K562 (cell line): Measurements from ENCODE around the gene ATP10B. TPM values are rescaled to one million over a fixed set of nuclear protein-coding genes. Genes with fewer than 3 reads are reported as not detected.

ENCODE experiments used
- ATAC-seq: fragments of 200-7000 bp; cut with Tn5 transposase; 3 replicates; pipeline ENCODE4 v1.9.1; 2020; ENCODE audit warnings: moderate library complexity
- BruUV-seq: library from RNA; stranded (reverse); fragments of 400-500 nt; replicated peaks from 2 replicates; lab custom pipeline; 2021; lab: Mats Ljungman, UMichigan
- CTCF ChIA-PET: fragments of 300-600 bp; formaldehyde crosslinking; extraction: SDS; loops from one replicate; lab custom pipeline; 2021; ENCODE audit warnings: low intra/inter-chr PET ratio; lab: Yijun Ruan, JAX
- POLR2A ChIA-PET: fragments of 300-600, 350-650 bp; sonication (Branson Sonifier 250); formaldehyde crosslinking; extraction: SDS; loops from one replicate; lab custom pipeline; 2021; ENCODE audit warnings: antibody characterized with exemption, inconsistent platforms; lab: Yijun Ruan, JAX
- DNase-seq, 4 experiments: peaks; one replicate each; pipeline versions ENCODE4 v3.0.0 to v3.0.0-alpha.2; 2011 to 2018; ENCODE audit warnings: low spot score in 3 of 4, mixed read lengths in 3 of 4; ENCODE audit errors: extremely low read depth in 1 of 4
- FAIRE-seq: peaks from 2 replicates; lab custom pipeline; 2011; peaks lifted over from hg19 to GRCh38; lab: Jason Lieb, UNC
- H2AFZ ChIP-seq: 2 replicates; pipeline ENCODE4 v1.6.0; 2011; ENCODE audit warnings: low read depth, low read length, control low read depth, inconsistent platforms
- H3K27ac ChIP-seq: fragments of 200-600 bp; 3 replicates; pipeline ENCODE4 v1.8.0; 2011; ENCODE audit warnings: low read depth, mild to moderate bottlenecking, control low read depth, inconsistent platforms, low read length, moderate library complexity, mixed read lengths; ENCODE audit errors: extremely low read depth
- H3K27me3 ChIP-seq, 2 experiments: fragments of 300-600 bp in 1 of 2; 2 replicates in 1 of 2; 3 replicates in 1 of 2; pipeline versions ENCODE4 v1.6.0 to v1.8.0; 2011; ENCODE audit warnings: inconsistent platforms in 2 of 2, low read length in 2 of 2, mild to moderate bottlenecking in 1 of 2, mixed read lengths in 1 of 2, moderate library complexity in 1 of 2; ENCODE audit not compliant: control insufficient read depth in 2 of 2, insufficient read depth in 2 of 2
- H3K36me3 ChIP-seq: fragments of 300-600 bp; 3 replicates; pipeline ENCODE4 v1.8.0; 2011; ENCODE audit warnings: mild to moderate bottlenecking, low read length, inconsistent platforms; ENCODE audit not compliant: control insufficient read depth, insufficient read depth
- H3K4me1 ChIP-seq, 2 experiments: fragments of 200-600 bp in 1 of 2; replicated peaks in 1 of 2; 2 replicates in 1 of 2; 3 replicates in 1 of 2; pipeline versions ENCODE4 v1.5.1 to v1.8.0; 2011; ENCODE audit warnings: inconsistent platforms in 2 of 2, low read length in 2 of 2, mild to moderate bottlenecking in 1 of 2, mixed read lengths in 1 of 2, moderate library complexity in 1 of 2; ENCODE audit not compliant: control insufficient read depth in 2 of 2, insufficient read depth in 2 of 2
- H3K4me2 ChIP-seq: 2 replicates; pipeline ENCODE4 v1.6.1; 2011; ENCODE audit warnings: low read length, control low read depth, inconsistent platforms, mixed read lengths; ENCODE audit not compliant: insufficient read depth
- H3K4me3 ChIP-seq: fragments of 200-600 bp; sonication (generic), shearing (Covaris generic); 2 replicates; pipeline ENCODE4 v1.5.1; 2016; ENCODE audit warnings: control low read depth, inconsistent platforms
- H3K79me2 ChIP-seq: fragments of 200-600 bp; 3 replicates; pipeline ENCODE4 v1.8.0; 2011; ENCODE audit warnings: low read length, inconsistent platforms; ENCODE audit not compliant: control insufficient read depth, insufficient read depth
- H3K9ac ChIP-seq, 2 experiments: 2 replicates each; pipeline versions ENCODE4 v1.6.0 to v1.6.1; 2011; ENCODE audit warnings: low read depth in 2 of 2, low read length in 2 of 2, control low read depth in 1 of 2, inconsistent platforms in 1 of 2, mild to moderate bottlenecking in 1 of 2, mixed read lengths in 1 of 2; ENCODE audit not compliant: insufficient read depth in 1 of 2
- H3K9me1 ChIP-seq: one replicate; pipeline ENCODE4 v1.6.0; 2011; ENCODE audit warnings: inconsistent platforms, mild to moderate bottlenecking, low read length, moderate library complexity; ENCODE audit not compliant: control insufficient read depth, insufficient read depth
- H3K9me3 ChIP-seq: replicated peaks from 2 replicates; pipeline ENCODE4 v1.5.1; 2011; ENCODE audit warnings: low read depth, low read length, inconsistent platforms; ENCODE audit not compliant: control insufficient read depth, insufficient read depth
- H4K20me1 ChIP-seq: replicated peaks from 2 replicates; pipeline ENCODE4 v1.6.1; 2011; ENCODE audit warnings: low read length, inconsistent platforms, mixed read lengths; ENCODE audit not compliant: control insufficient read depth, insufficient read depth
- ADNP ChIP-seq: fragments of 200-800 bp; sonication (Bioruptor generic); IDR thresholded peaks from 2 replicates; pipeline ENCODE4 v1.6.1; 2016; ENCODE audit warnings: missing genetic modification characterization, missing compliant biosample characterization
- ETV6 ChIP-seq, 3 experiments: fragments of 150-350 bp in 1 of 3; sonication (generic) in 1 of 3; formaldehyde crosslinking in 1 of 3; IDR thresholded peaks; 2 replicates each; pipeline versions ENCODE4 v1.6.1 to v1.8.0; 2014 to 2022; ENCODE audit warnings: borderline replicate concordance in 2 of 3, low read depth in 2 of 3, antibody characterized with exemption in 1 of 3, low read length in 1 of 3, mild to moderate bottlenecking in 1 of 3, missing genetic modification reagents in 1 of 3
- KAT8 ChIP-seq: fragments of 450-650 bp; IDR thresholded peaks from 2 replicates; pipeline ENCODE4 v1.6.1; 2016; ENCODE audit warnings: low read depth, mild to moderate bottlenecking
- MYC ChIP-seq, 2 experiments: fragments of 250-450 bp in 1 of 2; sonication (Bioruptor Pico) in 1 of 2; IDR thresholded peaks; 2 replicates each; pipeline versions ENCODE4 v1.5.1 to v1.6.1; 2012 to 2021; ENCODE audit warnings: low read depth in 2 of 2, borderline replicate concordance in 1 of 2, improper control_type of control experiment in 1 of 2, low read length in 1 of 2, mild to moderate bottlenecking in 1 of 2, moderate library complexity in 1 of 2
- WGBS: fragments of 100-300 bp; shearing (Covaris generic); methylation state at CpG from one replicate; pipeline ENCODE4 v1.1.6; 2016; ENCODE audit warnings: low coverage, mixed read lengths; ENCODE audit not compliant: insufficient coverage; ENCODE audit errors: missing lambda C conversion rate; 5-methylcytosine and 5-hydroxymethylcytosine counted together
- in situ Hi-C: fragments of 300-500 bp; cut with MboI; formaldehyde crosslinking; loops from 4 replicates; pipeline ENCODE4 v1.15.0; 2018; ENCODE audit warnings: inconsistent platforms, mixed read lengths
- intact Hi-C: fragments of 100-400 bp; cut with micrococcal nuclease; formaldehyde crosslinking; loops from 2 replicates; pipeline ENCODE4 v1.14.2; 2022
- polyA plus RNA-seq, 8 experiments: library from polyadenylated mRNA; depleted of rRNA in 4 of 8; stranded (reverse) in 5 of 8; unstranded in 3 of 8; fragments of >200 nt; fragmentation: Nextera tagmentation in 2 of 8; fragmentation: Illumina TruSeq in 1 of 8; extraction: Ambion mirVana in 2 of 8; extraction: Trizol in 1 of 8; gene quantifications; 2 replicates each; pipeline versions ENCODE4 v1.2.1 to v1.2.3, GENCODE V29; 2011 to 2014; ENCODE audit warnings: inconsistent platforms in 1 of 8, missing spikeins in 1 of 8
- total RNA-seq, 7 experiments: library from RNA; depleted of rRNA in 6 of 7; stranded (reverse); fragments of >200 nt in 6 of 7; fragmentation: Illumina TruSeq in 2 of 7; extraction: Trizol in 2 of 7; gene quantifications; 2 replicates each; pipeline versions ENCODE4 v1.2.1 to v1.2.3, GENCODE V29; 2011 to 2021; ENCODE audit warnings: low replicate concordance in 1 of 7
- TF ChIP-seq, protein P1 (sequence below): sonication (generic); formaldehyde crosslinking; IDR thresholded peaks from 2 replicates; pipeline ENCODE4 v1.8.0; 2022; ENCODE audit warnings: mild to moderate bottlenecking, missing genetic modification reagents

Gene ATP10B
- total and polyA plus RNA-seq, 9 of the 15 experiments (the other 6 are each of a cell fraction or from before 2014, with no cell fraction given): 0.04 TPM; not detected in 8

DNA sequence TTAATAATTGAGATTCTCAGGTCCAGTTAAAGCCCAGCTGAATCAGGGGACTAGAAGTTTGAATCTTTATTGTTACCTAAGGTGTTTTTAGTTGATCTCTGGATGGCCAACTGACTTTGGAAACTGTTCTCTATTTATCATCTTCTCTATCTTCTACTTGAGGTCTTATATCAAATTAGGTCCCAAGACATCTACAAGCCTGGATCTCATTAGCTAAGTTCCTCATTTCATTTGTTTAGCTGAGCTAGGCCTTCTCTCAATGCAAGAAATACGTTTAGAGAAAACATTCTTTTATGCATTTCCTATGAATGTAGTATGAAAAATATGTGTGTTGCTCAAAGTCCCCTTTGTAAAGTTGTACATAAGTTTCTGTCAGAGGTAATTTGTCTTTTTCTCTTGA is 233.7 kb downstream of the ATP10B start:
- no peak overlapping the region for H3K27ac ChIP-seq
- TF ChIP-seq KAT8 (no peak), ETV6 (IDR thresholded peaks at IDR 0.05; ENCODE audit: borderline replicate concordance in 1 of 2, low read depth in 2 of 2, low read length in 1 of 2) (no peak), ETV6 (CRISPR knock-in tag; IDR thresholded peaks at IDR 0.05; ENCODE audit: borderline replicate concordance) (no peak), ADNP (tag) (no peak), MYC (IDR thresholded peaks at IDR 0.05; ENCODE audit: low read depth, low read length) (no peak), MYC (CRISPR knock-in tag; IDR thresholded peaks at IDR 0.05; ENCODE audit: borderline replicate concordance, low read depth) (no peak)
- TF ChIP-seq, protein P1, sequence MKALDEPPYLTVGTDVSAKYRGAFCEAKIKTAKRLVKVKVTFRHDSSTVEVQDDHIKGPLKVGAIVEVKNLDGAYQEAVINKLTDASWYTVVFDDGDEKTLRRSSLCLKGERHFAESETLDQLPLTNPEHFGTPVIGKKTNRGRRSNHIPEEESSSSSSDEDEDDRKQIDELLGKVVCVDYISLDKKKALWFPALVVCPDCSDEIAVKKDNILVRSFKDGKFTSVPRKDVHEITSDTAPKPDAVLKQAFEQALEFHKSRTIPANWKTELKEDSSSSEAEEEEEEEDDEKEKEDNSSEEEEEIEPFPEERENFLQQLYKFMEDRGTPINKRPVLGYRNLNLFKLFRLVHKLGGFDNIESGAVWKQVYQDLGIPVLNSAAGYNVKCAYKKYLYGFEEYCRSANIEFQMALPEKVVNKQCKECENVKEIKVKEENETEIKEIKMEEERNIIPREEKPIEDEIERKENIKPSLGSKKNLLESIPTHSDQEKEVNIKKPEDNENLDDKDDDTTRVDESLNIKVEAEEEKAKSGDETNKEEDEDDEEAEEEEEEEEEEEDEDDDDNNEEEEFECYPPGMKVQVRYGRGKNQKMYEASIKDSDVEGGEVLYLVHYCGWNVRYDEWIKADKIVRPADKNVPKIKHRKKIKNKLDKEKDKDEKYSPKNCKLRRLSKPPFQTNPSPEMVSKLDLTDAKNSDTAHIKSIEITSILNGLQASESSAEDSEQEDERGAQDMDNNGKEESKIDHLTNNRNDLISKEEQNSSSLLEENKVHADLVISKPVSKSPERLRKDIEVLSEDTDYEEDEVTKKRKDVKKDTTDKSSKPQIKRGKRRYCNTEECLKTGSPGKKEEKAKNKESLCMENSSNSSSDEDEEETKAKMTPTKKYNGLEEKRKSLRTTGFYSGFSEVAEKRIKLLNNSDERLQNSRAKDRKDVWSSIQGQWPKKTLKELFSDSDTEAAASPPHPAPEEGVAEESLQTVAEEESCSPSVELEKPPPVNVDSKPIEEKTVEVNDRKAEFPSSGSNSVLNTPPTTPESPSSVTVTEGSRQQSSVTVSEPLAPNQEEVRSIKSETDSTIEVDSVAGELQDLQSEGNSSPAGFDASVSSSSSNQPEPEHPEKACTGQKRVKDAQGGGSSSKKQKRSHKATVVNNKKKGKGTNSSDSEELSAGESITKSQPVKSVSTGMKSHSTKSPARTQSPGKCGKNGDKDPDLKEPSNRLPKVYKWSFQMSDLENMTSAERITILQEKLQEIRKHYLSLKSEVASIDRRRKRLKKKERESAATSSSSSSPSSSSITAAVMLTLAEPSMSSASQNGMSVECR (CRISPR knock-in tag): no peak
- no peaks in the 10 kb centered on the region for H4K20me1 ChIP-seq
- FAIRE-seq (no peak), ATAC-seq (no peak), DNase-seq (no peak)
- H3K4me1 ChIP-seq: no peaks in the 10 kb centered on the region
- H3K36me3 ChIP-seq: no peaks in the 10 kb centered on the region
- BruUV-seq: no TSS peak
- no peak overlapping the region for H3K9ac ChIP-seq
- ChIA-PET POLR2A (no interaction called here), CTCF (no interaction called here)
- WGBS: 0% methylated on average over 1 of the region's 1 CpG
- in situ Hi-C loops (no loop called here), intact Hi-C loops (no loop called here)
- no peaks in the 10 kb centered on the region for H3K9me1 ChIP-seq
- no peaks in the 10 kb centered on the region for H3K79me2 ChIP-seq
- H3K9me3 ChIP-seq: no peaks in the 10 kb centered on the region
- no peaks in the 10 kb centered on the region for H3K27me3 ChIP-seq
- no peak overlapping the region for H3K4me2 ChIP-seq
- no peak overlapping the region for H3K4me3 ChIP-seq
- no peak overlapping the region for H2AFZ ChIP-seq
